Measurements from ENCODE around the gene OSBPL3. TPM values are rescaled to one million over a fixed set of nuclear protein-coding genes. Genes with fewer than 3 reads are reported as not detected.

The OSBPL3 gene
- total and polyA plus RNA-seq, 11 donors: 1.5 to 14.3 (median 4.9) TPM

DNA sequence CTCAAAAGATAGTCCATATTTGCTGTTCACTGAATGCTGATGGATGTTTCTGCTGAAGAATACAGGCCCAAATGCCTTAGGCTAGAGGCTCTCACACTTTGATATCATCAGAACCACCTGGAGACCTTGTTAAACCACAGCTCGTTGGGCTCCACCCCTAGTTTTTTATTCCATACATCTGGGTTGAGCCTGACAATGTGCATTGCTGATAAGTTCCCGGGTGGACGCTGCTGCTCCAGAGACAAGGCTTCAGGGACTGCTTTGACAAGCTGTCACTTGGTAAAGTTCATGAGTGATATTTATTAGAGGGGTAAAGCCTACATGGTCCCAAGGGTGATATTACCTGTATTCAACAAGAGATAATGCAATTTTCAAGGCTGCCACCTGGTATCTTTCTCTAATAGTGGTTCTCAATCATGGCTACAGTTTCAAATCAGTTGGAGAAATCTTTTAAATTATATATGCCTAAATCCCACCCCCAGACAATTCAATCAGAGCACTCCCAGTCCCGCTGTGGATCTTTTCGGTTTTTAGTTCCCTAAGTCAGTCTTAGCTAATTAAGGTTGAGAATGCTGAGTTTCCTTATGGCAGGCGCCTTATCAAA, 115.7 kb downstream of the OSBPL3 start:
- TF ChIP-seq, protein P1, sequence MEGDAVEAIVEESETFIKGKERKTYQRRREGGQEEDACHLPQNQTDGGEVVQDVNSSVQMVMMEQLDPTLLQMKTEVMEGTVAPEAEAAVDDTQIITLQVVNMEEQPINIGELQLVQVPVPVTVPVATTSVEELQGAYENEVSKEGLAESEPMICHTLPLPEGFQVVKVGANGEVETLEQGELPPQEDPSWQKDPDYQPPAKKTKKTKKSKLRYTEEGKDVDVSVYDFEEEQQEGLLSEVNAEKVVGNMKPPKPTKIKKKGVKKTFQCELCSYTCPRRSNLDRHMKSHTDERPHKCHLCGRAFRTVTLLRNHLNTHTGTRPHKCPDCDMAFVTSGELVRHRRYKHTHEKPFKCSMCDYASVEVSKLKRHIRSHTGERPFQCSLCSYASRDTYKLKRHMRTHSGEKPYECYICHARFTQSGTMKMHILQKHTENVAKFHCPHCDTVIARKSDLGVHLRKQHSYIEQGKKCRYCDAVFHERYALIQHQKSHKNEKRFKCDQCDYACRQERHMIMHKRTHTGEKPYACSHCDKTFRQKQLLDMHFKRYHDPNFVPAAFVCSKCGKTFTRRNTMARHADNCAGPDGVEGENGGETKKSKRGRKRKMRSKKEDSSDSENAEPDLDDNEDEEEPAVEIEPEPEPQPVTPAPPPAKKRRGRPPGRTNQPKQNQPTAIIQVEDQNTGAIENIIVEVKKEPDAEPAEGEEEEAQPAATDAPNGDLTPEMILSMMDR (IDR thresholded peaks at IDR 0.05): no peak
- TF ChIP-seq POLR2A (IDR thresholded peaks at IDR 0.05): no peak
- Histone ChIP-seq H3K27ac (no peak overlapping the region), H3K4me1 (peaks cover 0 to 4% (median 0%) of the 10 kb centered on the region in 12 donors), H3K9me3 (no peaks in the 10 kb centered on the region), H3K4me3 (no peak overlapping the region), H3K36me3 (peaks cover 0 to 48% (median 0%) of the 10 kb centered on the region in 9 donors), H3K27me3 (no peaks in the 10 kb centered on the region)
- DNase-seq: no peak
- intact Hi-C loops (cut with DNase I): no loop called here
- no peak for ATAC-seq
- WGBS, 4 donors: 79 to 93% (median 83%) methylated on average over 6 of the region's 6 CpGs

GRCh38 chr7:24863626-24864025, 116.4 kb downstream of the OSBPL3 start:
- no peak overlapping the region for H3K27ac ChIP-seq
- TF ChIP-seq, protein P1 (IDR thresholded peaks at IDR 0.05): no peak
- no peak for TF ChIP-seq POLR2A (IDR thresholded peaks at IDR 0.05)
- intact Hi-C loops (cut with DNase I): no loop called here
- H3K4me3 ChIP-seq: no peak overlapping the region
- peaks cover 0 to 46% (median 0%) of the 10 kb centered on the region in 9 donors for H3K36me3 ChIP-seq
- no peaks in the 10 kb centered on the region for H3K27me3 ChIP-seq
- peaks cover 0 to 4% (median 0%) of the 10 kb centered on the region in 12 donors for H3K4me1 ChIP-seq
- DNase-seq (no peak), ATAC-seq (no peak)
- no peaks in the 10 kb centered on the region for H3K9me3 ChIP-seq

GRCh38 chr7:24862461-24862860, 117.5 kb downstream of the OSBPL3 start:
- H3K27me3 ChIP-seq: no peaks in the 10 kb centered on the region
- no peaks in the 10 kb centered on the region for H3K9me3 ChIP-seq
- H3K4me3 ChIP-seq: no peak overlapping the region
- peaks cover 0 to 4% (median 0%) of the 10 kb centered on the region in 12 donors for H3K4me1 ChIP-seq
- no peak overlapping the region for H3K27ac ChIP-seq
- WGBS, 4 donors: 86 to 100% (median 96%) methylated on average over 1 of the region's 1 CpG
- no peak for TF ChIP-seq POLR2A (IDR thresholded peaks at IDR 0.05)
- TF ChIP-seq, protein P1 (IDR thresholded peaks at IDR 0.05): no peak
- DNase-seq (no peak), ATAC-seq (no peak)
- peaks cover 0 to 43% (median 0%) of the 10 kb centered on the region in 9 donors for H3K36me3 ChIP-seq
- intact Hi-C loops (cut with DNase I): no loop called here

DNA sequence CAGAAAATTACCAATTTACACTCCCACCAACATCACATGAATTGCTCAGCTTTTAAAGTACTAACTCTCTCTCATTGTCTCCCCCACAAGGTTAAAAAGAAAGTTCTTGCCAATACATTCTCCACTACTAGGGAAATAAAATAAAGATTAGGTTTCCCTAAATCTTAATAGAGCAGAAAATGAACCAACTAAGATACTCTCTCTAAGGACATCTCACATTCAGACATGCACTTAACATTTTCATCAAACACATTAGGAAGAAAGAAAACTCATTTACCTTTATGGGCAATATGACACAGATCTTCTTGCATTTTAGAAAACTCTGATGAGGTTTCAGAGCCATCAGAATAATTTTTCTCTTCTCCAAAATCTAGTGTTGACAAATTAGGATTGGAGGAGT, 118.6 kb downstream of the OSBPL3 start:
- Histone ChIP-seq H3K36me3 (peaks cover 0 to 43% (median 0%) of the 10 kb centered on the region in 9 donors), H3K27me3 (no peaks in the 10 kb centered on the region), H3K4me3 (no peak overlapping the region), H3K9me3 (no peaks in the 10 kb centered on the region), H3K27ac (no peak overlapping the region), H3K4me1 (peaks cover 0 to 4% (median 0%) of the 10 kb centered on the region in 12 donors)
- no peak for TF ChIP-seq POLR2A (IDR thresholded peaks at IDR 0.05)
- TF ChIP-seq, protein P1 (IDR thresholded peaks at IDR 0.05): no peak
- intact Hi-C loops (cut with DNase I): no loop called here
- ATAC-seq: no peak
- no peak for DNase-seq

Measured in heart left ventricle (tissue), 16 donors.